ENCODE measurements around the gene DNAH12.

The DNAH12 gene

GRCh38 chr3:57261929-57262328 is 282.2 kb downstream of the DNAH12 start:
- H3K27me3 ChIP-seq (ENCODE audit: insufficient read depth, low read length, poor library complexity, severe bottlenecking) = no peaks in the 10 kb centered on the region
- no peaks in the 10 kb centered on the region for H3F3A ChIP-seq (ENCODE audit: low read depth)
- H4K20me1 ChIP-seq (ENCODE audit: insufficient read depth, low read length, poor library complexity, severe bottlenecking) = no peaks in the 10 kb centered on the region
- no peak overlapping the region for H3K9ac ChIP-seq (ENCODE audit: low read depth, low read length, poor library complexity, severe bottlenecking)
- H3K9me2 ChIP-seq (replicated peaks; ENCODE audit: low read depth, low read length) = no peaks in the 10 kb centered on the region
- H3K9me3 ChIP-seq (ENCODE audit: insufficient read depth, low read depth, low read length) = peaks cover 2% of the 10 kb centered on the region; the same call in 1 of the 2 replicates
- TF ChIP-seq CTCF (conservative IDR thresholded peaks at IDR 0.05; ENCODE audit: low read length) (no peak), EZH2phosphoT487 (IDR thresholded peaks at IDR 0.05; ENCODE audit: borderline replicate concordance) (no peak)
- peaks cover 93% of the 10 kb centered on the region for H3K36me3 ChIP-seq (ENCODE audit: insufficient read depth, low read length)
- H3K79me2 ChIP-seq (ENCODE audit: insufficient read depth, low read length) = 0 out of 2 replicates have a peak, but pooled peaks cover 9% of the 10 kb centered on the region
- H2AFZ ChIP-seq (ENCODE audit: low read length) = no peak overlapping the region
- no peak overlapping the region for H3K4me2 ChIP-seq (ENCODE audit: low read depth, low read length, poor library complexity, severe bottlenecking)
- no peaks in the 10 kb centered on the region for H3K4me1 ChIP-seq (ENCODE audit: insufficient read depth, low read length, poor library complexity, severe bottlenecking)
- H3K4me3 ChIP-seq (ENCODE audit: low read length, poor library complexity, severe bottlenecking) = no peak overlapping the region

- peaks cover 88% of the 10 kb centered on the region for H3K36me3 ChIP-seq (ENCODE audit: insufficient read depth, low read length)
- H3K4me2 ChIP-seq (ENCODE audit: low read depth, low read length, poor library complexity, severe bottlenecking) = no peak overlapping the region
- no peak overlapping the region for H3K9ac ChIP-seq (ENCODE audit: low read depth, low read length, poor library complexity, severe bottlenecking)
- TF ChIP-seq EZH2phosphoT487 (IDR thresholded peaks at IDR 0.05; ENCODE audit: borderline replicate concordance) (no peak), CTCF (conservative IDR thresholded peaks at IDR 0.05; ENCODE audit: low read length) (no peak)
- no peak overlapping the region for H3K4me3 ChIP-seq (ENCODE audit: low read length, poor library complexity, severe bottlenecking)
- H3K9me2 ChIP-seq (replicated peaks; ENCODE audit: low read depth, low read length) = no peaks in the 10 kb centered on the region
- no peaks in the 10 kb centered on the region for H3K27me3 ChIP-seq (ENCODE audit: insufficient read depth, low read length, poor library complexity, severe bottlenecking)
- no peaks in the 10 kb centered on the region for H3F3A ChIP-seq (ENCODE audit: low read depth)
- peaks cover 2% of the 10 kb centered on the region; the same call in 1 of the 2 replicates for H3K9me3 ChIP-seq (ENCODE audit: insufficient read depth, low read depth, low read length)
- H3K79me2 ChIP-seq (ENCODE audit: insufficient read depth, low read length) = 0 out of 2 replicates have a peak, but pooled peaks cover 9% of the 10 kb centered on the region
- H3K4me1 ChIP-seq (ENCODE audit: insufficient read depth, low read length, poor library complexity, severe bottlenecking) = no peaks in the 10 kb centered on the region
- no peaks in the 10 kb centered on the region for H4K20me1 ChIP-seq (ENCODE audit: insufficient read depth, low read length, poor library complexity, severe bottlenecking)
- H2AFZ ChIP-seq (ENCODE audit: low read length) = no peak overlapping the region
Observed at GRCh38 chr3:57261119-57261518, 283.0 kb downstream of the DNAH12 start.

GRCh38 chr3:57257678-57258077 is 286.5 kb downstream of the DNAH12 start:
- TF ChIP-seq CTCF (conservative IDR thresholded peaks at IDR 0.05; ENCODE audit: low read length) = no peak
- no peaks in the 10 kb centered on the region for H3K9me2 ChIP-seq (replicated peaks; ENCODE audit: low read depth, low read length)
- no peak overlapping the region for H3K4me3 ChIP-seq (ENCODE audit: low read length, poor library complexity, severe bottlenecking)
- no peaks in the 10 kb centered on the region for H3K27me3 ChIP-seq (ENCODE audit: insufficient read depth, low read length, poor library complexity, severe bottlenecking)
- no peaks in the 10 kb centered on the region for H3K4me1 ChIP-seq (ENCODE audit: insufficient read depth, low read length, poor library complexity, severe bottlenecking)
- peaks cover 76% of the 10 kb centered on the region for H3K36me3 ChIP-seq (ENCODE audit: insufficient read depth, low read length)
- no peak overlapping the region for H3K4me2 ChIP-seq (ENCODE audit: low read depth, low read length, poor library complexity, severe bottlenecking)
- H2AFZ ChIP-seq (ENCODE audit: low read length) = no peak overlapping the region
- H3K79me2 ChIP-seq (ENCODE audit: insufficient read depth, low read length) = no peaks in the 10 kb centered on the region
- H3F3A ChIP-seq (ENCODE audit: low read depth) = no peaks in the 10 kb centered on the region
- no peaks in the 10 kb centered on the region for H3K9me3 ChIP-seq (ENCODE audit: insufficient read depth, low read depth, low read length)
- no peak overlapping the region for H3K9ac ChIP-seq (ENCODE audit: low read depth, low read length, poor library complexity, severe bottlenecking)
- no peaks in the 10 kb centered on the region for H4K20me1 ChIP-seq (ENCODE audit: insufficient read depth, low read length, poor library complexity, severe bottlenecking)
